GM23338 (cell line): ENCODE measurements around the gene ROCK2. TPM values are rescaled to one million over a fixed set of nuclear protein-coding genes. Genes with fewer than 3 reads are reported as not detected.

Experiments used
- ATAC-seq: fragments of 200-7000 bp; cut with Tn5 transposase; 3 replicates; pipeline ENCODE4 v1.9.1; 2020
- DNase-seq: peaks from one replicate; pipeline ENCODE4 v3.0.0-alpha.2; 2015; ENCODE audit warnings: low spot score
- H2AFZ ChIP-seq: fragments of 200-600 bp; sonication (generic); 2 replicates; pipeline ENCODE4 v1.8.0; 2016; ENCODE audit warnings: antibody characterized with exemption, mild to moderate bottlenecking, moderate library complexity
- H3F3A ChIP-seq: fragments of 200-600 bp; sonication (generic); replicated peaks from 2 replicates; pipeline ENCODE4 v1.8.0; 2017; ENCODE audit warnings: antibody characterized with exemption, mixed run types, low read depth
- H3K27ac ChIP-seq: fragments of 200-600 bp; sonication (generic); 2 replicates; pipeline ENCODE4 v1.6.1; 2016; ENCODE audit warnings: low read depth
- H3K27me3 ChIP-seq: fragments of 200-600 bp; sonication (generic); 2 replicates; pipeline ENCODE4 v1.8.0; 2016; ENCODE audit warnings: mild to moderate bottlenecking, mixed run types, moderate library complexity; ENCODE audit not compliant: insufficient read depth
- H3K36me3 ChIP-seq: fragments of 200-600 bp; sonication (generic); 2 replicates; pipeline ENCODE4 v1.8.0; 2016; ENCODE audit warnings: mild to moderate bottlenecking; ENCODE audit not compliant: insufficient read depth
- H3K4me1 ChIP-seq: fragments of 200-600 bp; sonication (generic); 2 replicates; pipeline ENCODE4 v1.8.0; 2016; ENCODE audit warnings: mild to moderate bottlenecking, moderate library complexity; ENCODE audit not compliant: insufficient read depth
- H3K4me2 ChIP-seq: fragments of 200-600 bp; sonication (generic); 2 replicates; pipeline ENCODE4 v1.7.1; 2017; ENCODE audit warnings: mixed run types
- H3K4me3 ChIP-seq: fragments of 200-600 bp; sonication (generic); 2 replicates; pipeline ENCODE4 v1.6.1; 2016; ENCODE audit warnings: mixed run types
- H3K79me2 ChIP-seq: fragments of 200-600 bp; sonication (generic); replicated peaks from 2 replicates; pipeline ENCODE4 v1.8.0; 2017; ENCODE audit warnings: mild to moderate bottlenecking; ENCODE audit not compliant: insufficient read depth
- H3K9me2 ChIP-seq: fragments of 200-600 bp; sonication (generic); 2 replicates; pipeline ENCODE4 v1.8.0; 2017; ENCODE audit not compliant: insufficient read depth
- H4K20me1 ChIP-seq: fragments of 200-600 bp; sonication (generic); replicated peaks from 2 replicates; pipeline ENCODE4 v1.8.0; 2017; ENCODE audit warnings: mild to moderate bottlenecking; ENCODE audit not compliant: insufficient read depth
- H3K27ac Mint-ChIP-seq: 2 replicates; pipeline ENCODE4 v1.8.0; 2020; ENCODE audit warnings: inconsistent platforms, mild to moderate bottlenecking, moderate library complexity, mixed read lengths
- H3K27me3 Mint-ChIP-seq: 3 replicates; pipeline ENCODE4 v1.8.0; 2022; ENCODE audit warnings: low read depth, mild to moderate bottlenecking, moderate library complexity, mixed read lengths, inconsistent platforms; ENCODE audit not compliant: insufficient read depth, poor library complexity
- H3K36me3 Mint-ChIP-seq: 3 replicates; pipeline ENCODE4 v1.8.0; 2021; ENCODE audit warnings: low read depth, mild to moderate bottlenecking, inconsistent platforms, moderate library complexity, mixed read lengths
- H3K4me1 Mint-ChIP-seq: 3 replicates; pipeline ENCODE4 v1.8.0; 2020; ENCODE audit warnings: mild to moderate bottlenecking, inconsistent platforms, mixed read lengths
- H3K4me3 Mint-ChIP-seq: 3 replicates; pipeline ENCODE4 v1.8.0; 2021; ENCODE audit warnings: moderate library complexity, mild to moderate bottlenecking, inconsistent platforms, mixed read lengths
- H3K9me3 Mint-ChIP-seq: 3 replicates; pipeline ENCODE4 v1.8.0; 2020; ENCODE audit warnings: moderate library complexity, mild to moderate bottlenecking, inconsistent platforms, mixed read lengths
- EZH2 ChIP-seq: fragments of 200-600 bp; sonication (generic); IDR thresholded peaks from one replicate; pipeline ENCODE4 v1.8.0; 2017; ENCODE audit warnings: antibody characterized with exemption, mild to moderate bottlenecking, low read depth; ENCODE audit not compliant: unreplicated experiment
- EZH2phosphoT487 ChIP-seq: fragments of 200-600 bp; sonication (generic); IDR thresholded peaks from one replicate; pipeline ENCODE4 v1.8.1; 2018; ENCODE audit warnings: antibody characterized with exemption; ENCODE audit not compliant: unreplicated experiment
- JUNB ChIP-seq: IDR thresholded peaks from one replicate; pipeline ENCODE4 v1.6.1; 2016; ENCODE audit warnings: antibody characterized with exemption; ENCODE audit not compliant: unreplicated experiment
- NANOG ChIP-seq: IDR thresholded peaks from 2 replicates; pipeline ENCODE4 v1.6.1; 2016; ENCODE audit warnings: antibody characterized with exemption, borderline replicate concordance
- POLR2AphosphoS5 ChIP-seq: IDR thresholded peaks from 2 replicates; pipeline ENCODE4 v1.6.1; 2016; ENCODE audit warnings: antibody characterized with exemption, low read depth
- STAT1 ChIP-seq: IDR thresholded peaks from one replicate; pipeline ENCODE4 v1.6.1; 2016; ENCODE audit warnings: antibody characterized with exemption; ENCODE audit not compliant: unreplicated experiment
- ZNF114 ChIP-seq: fragments of 250-450 bp; sonication (Bioruptor Pico); IDR thresholded peaks from 2 replicates; pipeline ENCODE4 v1.5.0; 2020; ENCODE audit warnings: mild to moderate bottlenecking, moderate library complexity
- polyA plus RNA-seq: library from polyadenylated mRNA; unstranded; fragments of >200 nt; fragmentation: Nextera tagmentation; extraction: Ambion mirVana; gene quantifications from 2 replicates; pipeline ENCODE4 v1.2.1, GENCODE V29; 2016
- total RNA-seq: library from RNA; depleted of rRNA; stranded (reverse); fragments of >200 nt; shearing (Covaris generic); gene quantifications from 2 replicates; pipeline ENCODE4 v1.2.3, GENCODE V29; 2014
- TF ChIP-seq, protein P1 (sequence below), 2 experiments: fragments of 200-600 bp in 1 of 2; sonication (generic) in 1 of 2; conservative IDR thresholded peaks; 2 replicates each; pipeline versions ENCODE4 v1.5.1 to v1.6.1; 2016 to 2017; ENCODE audit warnings: antibody characterized with exemption in 2 of 2, low read depth in 2 of 2, mild to moderate bottlenecking in 2 of 2, moderate library complexity in 1 of 2
- TF ChIP-seq, protein P2 (sequence below): IDR thresholded peaks from 2 replicates; pipeline ENCODE4 v1.6.1; 2016; ENCODE audit warnings: antibody characterized with exemption

The ROCK2 gene
- total and polyA plus RNA-seq, 2 experiments from 2014 or later = 16.4 to 28.0 TPM

DNA sequence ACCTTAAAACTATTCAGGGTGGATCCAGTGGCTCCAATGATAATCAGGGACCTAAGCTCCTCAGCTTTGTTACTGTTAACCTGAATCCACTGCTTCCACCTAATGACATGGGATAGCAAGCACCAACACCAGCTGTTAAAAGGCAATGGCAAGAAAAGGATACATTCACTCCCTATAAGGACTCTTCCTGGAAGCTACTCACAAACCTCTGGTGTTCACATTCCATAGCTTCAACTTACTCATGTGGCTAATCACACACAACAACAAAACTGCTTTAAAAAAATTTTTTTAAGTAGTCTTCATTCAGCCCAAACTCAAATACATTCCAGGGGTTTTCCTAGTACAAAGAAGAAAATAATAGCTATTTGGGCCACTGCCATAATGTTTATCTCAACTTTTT lies 24.5 kb downstream of the ROCK2 start:
- Mint-ChIP-seq H3K4me3 (no peak overlapping the region), H3K27ac (no peak overlapping the region; the same call in 1 of the 2 replicates), H3K36me3 (peaks cover 4% of the 10 kb centered on the region; the same call in 2 of the 3 replicates), H3K9me3 (no peaks in the 10 kb centered on the region), H3K4me1 (no peaks in the 10 kb centered on the region; the same call in 2 of the 3 replicates), H3K27me3 (no peaks in the 10 kb centered on the region)
- Histone ChIP-seq H3K27ac (no peak overlapping the region), H3K36me3 (no peaks in the 10 kb centered on the region), H3K79me2 (peaks cover 91% of the 10 kb centered on the region), H3K4me1 (no peaks in the 10 kb centered on the region), H3F3A (no peaks in the 10 kb centered on the region), H4K20me1 (peaks cover 33% of the 10 kb centered on the region), H3K4me2 (no peak overlapping the region), H2AFZ (no peak overlapping the region), H3K4me3 (no peak overlapping the region), H3K27me3 (no peaks in the 10 kb centered on the region), H3K9me2 (no peaks in the 10 kb centered on the region)
- ATAC-seq (no peak), DNase-seq (no peak)
- TF ChIP-seq ZNF114 (CRISPR knock-in tag) (no peak), STAT1 (no peak), EZH2phosphoT487 (no peak)

DNA sequence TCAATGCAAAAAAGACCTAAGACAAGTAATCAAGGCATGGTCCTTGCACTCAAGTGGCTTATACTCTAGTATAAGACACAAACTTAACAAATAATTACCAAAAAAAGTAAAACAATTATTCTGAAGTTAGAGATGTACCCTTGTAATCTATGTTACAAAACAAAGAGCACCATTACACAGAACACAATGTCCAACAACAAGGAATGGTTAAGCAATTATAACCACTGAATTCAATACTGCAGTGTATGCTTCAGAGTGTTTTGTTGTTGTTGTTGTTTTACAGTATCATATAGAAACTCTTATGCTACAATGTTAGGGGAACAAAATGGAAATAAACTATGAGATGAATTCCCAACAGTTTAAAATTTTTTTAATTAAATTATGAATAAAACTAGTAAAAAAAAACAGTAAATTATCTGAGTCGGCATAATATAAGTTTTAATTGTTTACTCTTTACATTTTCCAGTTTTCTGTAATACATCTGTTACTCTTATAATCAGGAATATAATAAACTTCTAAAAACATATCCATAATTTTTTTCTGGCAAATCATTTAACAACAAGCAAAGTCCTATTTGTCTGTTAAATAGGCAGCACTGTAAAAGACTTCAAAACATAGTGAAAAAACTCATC lies 29.2 kb downstream of the ROCK2 start:
- Mint-ChIP-seq H3K27me3 (no peaks in the 10 kb centered on the region), H3K36me3 (peaks cover 4% of the 10 kb centered on the region; the same call in 2 of the 3 replicates), H3K27ac (no peak overlapping the region), H3K9me3 (no peaks in the 10 kb centered on the region), H3K4me3 (no peak overlapping the region), H3K4me1 (peaks cover 14% of the 10 kb centered on the region)
- TF ChIP-seq JUNB (no peak), NANOG (no peak), ZNF114 (CRISPR knock-in tag) (no peak), STAT1 (no peak), EZH2phosphoT487 (no peak), EZH2 (no peak), POLR2AphosphoS5 (no peak)
- TF ChIP-seq, protein P1, sequence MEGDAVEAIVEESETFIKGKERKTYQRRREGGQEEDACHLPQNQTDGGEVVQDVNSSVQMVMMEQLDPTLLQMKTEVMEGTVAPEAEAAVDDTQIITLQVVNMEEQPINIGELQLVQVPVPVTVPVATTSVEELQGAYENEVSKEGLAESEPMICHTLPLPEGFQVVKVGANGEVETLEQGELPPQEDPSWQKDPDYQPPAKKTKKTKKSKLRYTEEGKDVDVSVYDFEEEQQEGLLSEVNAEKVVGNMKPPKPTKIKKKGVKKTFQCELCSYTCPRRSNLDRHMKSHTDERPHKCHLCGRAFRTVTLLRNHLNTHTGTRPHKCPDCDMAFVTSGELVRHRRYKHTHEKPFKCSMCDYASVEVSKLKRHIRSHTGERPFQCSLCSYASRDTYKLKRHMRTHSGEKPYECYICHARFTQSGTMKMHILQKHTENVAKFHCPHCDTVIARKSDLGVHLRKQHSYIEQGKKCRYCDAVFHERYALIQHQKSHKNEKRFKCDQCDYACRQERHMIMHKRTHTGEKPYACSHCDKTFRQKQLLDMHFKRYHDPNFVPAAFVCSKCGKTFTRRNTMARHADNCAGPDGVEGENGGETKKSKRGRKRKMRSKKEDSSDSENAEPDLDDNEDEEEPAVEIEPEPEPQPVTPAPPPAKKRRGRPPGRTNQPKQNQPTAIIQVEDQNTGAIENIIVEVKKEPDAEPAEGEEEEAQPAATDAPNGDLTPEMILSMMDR (conservative IDR thresholded peaks at IDR 0.05; ENCODE audit: low read depth in 2 of 2) = no peak
- Histone ChIP-seq H3K27me3 (no peaks in the 10 kb centered on the region), H3K9me2 (no peaks in the 10 kb centered on the region), H4K20me1 (peaks cover 21% of the 10 kb centered on the region; the same call in 1 of the 2 replicates), H3K27ac (no peak overlapping the region), H3K36me3 (no peaks in the 10 kb centered on the region), H3K4me2 (no peak overlapping the region), H3K79me2 (peaks cover 91% of the 10 kb centered on the region), H3K4me3 (no peak overlapping the region), H3K4me1 (no peaks in the 10 kb centered on the region), H2AFZ (no peak overlapping the region), H3F3A (no peaks in the 10 kb centered on the region)
- ATAC-seq = no peak
- DNase-seq = no peak

DNA sequence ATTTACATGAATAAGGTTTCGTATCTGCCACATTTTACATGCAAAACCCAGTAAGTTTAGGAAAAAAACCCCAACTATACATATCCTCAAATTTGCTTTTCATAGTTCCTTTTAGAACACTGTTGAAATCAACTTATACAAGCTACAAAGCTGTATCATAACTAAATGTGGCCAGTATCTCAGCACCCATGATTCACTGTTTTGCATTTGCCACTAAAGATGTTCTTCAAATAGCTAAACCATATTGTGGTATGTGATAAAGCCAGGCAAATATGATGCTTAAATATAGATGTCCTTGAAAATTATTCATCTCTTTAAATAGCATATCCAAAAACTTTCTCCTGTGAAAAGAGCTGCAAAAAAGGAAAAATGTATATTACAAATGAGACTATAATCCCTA lies 29.9 kb downstream of the ROCK2 start:
- no peaks in the 10 kb centered on the region for H3K27me3 Mint-ChIP-seq
- Histone ChIP-seq H4K20me1 (peaks cover 22% of the 10 kb centered on the region), H3K4me1 (no peaks in the 10 kb centered on the region), H3K27ac (no peak overlapping the region), H2AFZ (no peak overlapping the region), H3K4me2 (no peak overlapping the region), H3K27me3 (no peaks in the 10 kb centered on the region), H3K79me2 (peaks cover 91% of the 10 kb centered on the region), H3K4me3 (no peak overlapping the region), H3F3A (no peaks in the 10 kb centered on the region), H3K9me2 (no peaks in the 10 kb centered on the region), H3K36me3 (no peaks in the 10 kb centered on the region)
- peaks cover 14% of the 10 kb centered on the region for H3K4me1 Mint-ChIP-seq
- H3K4me3 Mint-ChIP-seq = no peak overlapping the region
- no peak for ATAC-seq
- H3K27ac Mint-ChIP-seq = no peak overlapping the region
- no peak for DNase-seq
- no peaks in the 10 kb centered on the region for H3K9me3 Mint-ChIP-seq
- H3K36me3 Mint-ChIP-seq = peaks cover 4% of the 10 kb centered on the region; the same call in 2 of the 3 replicates
- no peak for TF ChIP-seq EZH2
- TF ChIP-seq, protein P2, sequence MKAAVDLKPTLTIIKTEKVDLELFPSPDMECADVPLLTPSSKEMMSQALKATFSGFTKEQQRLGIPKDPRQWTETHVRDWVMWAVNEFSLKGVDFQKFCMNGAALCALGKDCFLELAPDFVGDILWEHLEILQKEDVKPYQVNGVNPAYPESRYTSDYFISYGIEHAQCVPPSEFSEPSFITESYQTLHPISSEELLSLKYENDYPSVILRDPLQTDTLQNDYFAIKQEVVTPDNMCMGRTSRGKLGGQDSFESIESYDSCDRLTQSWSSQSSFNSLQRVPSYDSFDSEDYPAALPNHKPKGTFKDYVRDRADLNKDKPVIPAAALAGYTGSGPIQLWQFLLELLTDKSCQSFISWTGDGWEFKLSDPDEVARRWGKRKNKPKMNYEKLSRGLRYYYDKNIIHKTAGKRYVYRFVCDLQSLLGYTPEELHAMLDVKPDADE = no peak
